HG03442 (cell line): ENCODE results near the gene KMT5C.

Experiments
- ATAC-seq: cut with Tn5 transposase; IDR thresholded peaks from one replicate; pipeline ENCODE4 v1.9.1; 2021; ENCODE audit warnings: mild to moderate bottlenecking, moderate library complexity; ENCODE audit not compliant: unreplicated experiment

KMT5C gene

GRCh38 chr19:55384920-55385723, 45.4 kb downstream of the KMT5C start:
- ATAC-seq, result peak; percentile 48

- ATAC-seq, result peak; percentile 64
Measured at GRCh38 chr19:55385724-55386492, 46.2 kb downstream of the KMT5C start, which contains the start of gene RPL28. TSS of gene RPL28 (plus strand) at chr19:55385932. CDS start at chr19:55386358, 426 bp downstream.

GRCh38 chr19:55386493-55386971, 46.9 kb downstream of the KMT5C start:
- no peak for ATAC-seq

- no peak for ATAC-seq
Measured at GRCh38 chr19:55387736-55388497, 48.2 kb downstream of the KMT5C start.

- no peak for ATAC-seq
Measured at GRCh38 chr19:55389386-55390317, 50.0 kb downstream of the KMT5C start.

- ATAC-seq, result no peak
Measured at GRCh38 chr19:55390461-55390880, 50.8 kb downstream of the KMT5C start.

GRCh38 chr19:55391191-55391670, 51.6 kb downstream of the KMT5C start:
- ATAC-seq, result no peak

GRCh38 chr19:55391702-55392615, 52.3 kb downstream of the KMT5C start:
- ATAC-seq, result no peak

- no peak for ATAC-seq
Measured at GRCh38 chr19:55392820-55393761, 53.4 kb downstream of the KMT5C start.
